Measurements from ENCODE around the gene NFKBIE. TPM values are rescaled to one million over a fixed set of nuclear protein-coding genes. Genes with fewer than 3 reads are reported as not detected.

The NFKBIE gene
- total and polyA plus RNA-seq, 2 experiments from 2014 or later: 12.5 to 34.2 TPM

GRCh38 chr6:44250067-44250717, 15.2 kb downstream of the NFKBIE start:
- Histone ChIP-seq H3K9me3 (ENCODE audit: low read depth) (no peaks in the 10 kb centered on the region), H3K36me3 (peaks cover 64% of the 10 kb centered on the region), H3K4me3 (no peak overlapping the region), H3K4me1 (ENCODE audit: low read depth) (peaks cover 8% of the 10 kb centered on the region), H3K27ac (no peak overlapping the region), H3K27me3 (no peaks in the 10 kb centered on the region)
- DNase-seq (ENCODE audit: low read depth in 1 of 2, low spot score in 1 of 2): no peak
- no peak for TF ChIP-seq CTCF (IDR thresholded peaks at IDR 0.05; ENCODE audit: low read depth, low read length)

GRCh38 chr6:44249082-44249748, 16.1 kb downstream of the NFKBIE start:
- DNase-seq (ENCODE audit: low read depth in 1 of 2, low spot score in 1 of 2): no peak
- Histone ChIP-seq H3K27me3 (no peaks in the 10 kb centered on the region), H3K4me3 (no peak overlapping the region), H3K36me3 (peaks cover 54% of the 10 kb centered on the region), H3K9me3 (ENCODE audit: low read depth) (no peaks in the 10 kb centered on the region), H3K4me1 (ENCODE audit: low read depth) (peaks cover 8% of the 10 kb centered on the region), H3K27ac (peak overlapping the region; percentile 31)
- no peak for TF ChIP-seq CTCF (IDR thresholded peaks at IDR 0.05; ENCODE audit: low read depth, low read length)

- Histone ChIP-seq H3K4me3 (peak overlapping the region; percentile 93), H3K27me3 (no peaks in the 10 kb centered on the region), H3K36me3 (peaks cover 48% of the 10 kb centered on the region), H3K27ac (peak overlapping the region; percentile 91), H3K9me3 (ENCODE audit: low read depth) (no peaks in the 10 kb centered on the region), H3K4me1 (ENCODE audit: low read depth) (peaks cover 8% of the 10 kb centered on the region)
- TF ChIP-seq CTCF (IDR thresholded peaks at IDR 0.05; ENCODE audit: low read depth, low read length): no peak
- DNase-seq (ENCODE audit: low read depth in 1 of 2, low spot score in 1 of 2): no peak
Measured at GRCh38 chr6:44248579-44248978, 16.8 kb downstream of the NFKBIE start.

GRCh38 chr6:44247338-44248302, 17.7 kb downstream of the NFKBIE start:
- no peaks in the 10 kb centered on the region for H3K27me3 ChIP-seq
- TF ChIP-seq CTCF (IDR thresholded peaks at IDR 0.05; ENCODE audit: low read depth, low read length): no peak
- DNase-seq (ENCODE audit: low read depth in 1 of 2, low spot score in 1 of 2): peak; percentile 71 to 73
- peak overlapping the region; percentile 91 for H3K27ac ChIP-seq
- no peaks in the 10 kb centered on the region for H3K9me3 ChIP-seq (ENCODE audit: low read depth)
- H3K4me1 ChIP-seq (ENCODE audit: low read depth): peaks cover 8% of the 10 kb centered on the region
- H3K4me3 ChIP-seq: peak overlapping the region; percentile 93
- peaks cover 38% of the 10 kb centered on the region for H3K36me3 ChIP-seq

GRCh38 chr6:44246663-44247337, 18.6 kb downstream of the NFKBIE start, which contains the start of gene HSP90AB1:
TSS of gene HSP90AB1 (plus strand) at chr6:44247101. CDS start at chr6:44248630, 1,529 bp downstream.
- no peak for TF ChIP-seq CTCF (IDR thresholded peaks at IDR 0.05; ENCODE audit: low read depth, low read length)
- Histone ChIP-seq H3K4me1 (ENCODE audit: low read depth) (peaks cover 8% of the 10 kb centered on the region), H3K27ac (peak within 1 kb of the TSS; percentile 91), H3K27me3 (no peaks in the 10 kb centered on the region), H3K4me3 (peak within 1 kb of the TSS; percentile 93), H3K9me3 (ENCODE audit: low read depth) (no peaks in the 10 kb centered on the region), H3K36me3 (peaks cover 30% of the 10 kb centered on the region)
- peak; percentile 97 to 99 for DNase-seq (ENCODE audit: low read depth in 1 of 2, low spot score in 1 of 2)
